H1 (cell line): ENCODE results near the gene COASY. TPM values are rescaled to one million over a fixed set of nuclear protein-coding genes. Genes with fewer than 3 reads are reported as not detected.

Source experiments
- CTCF ChIA-PET: fragments of 300-600 bp; sonication (Branson Sonifier 250); formaldehyde crosslinking; loops from one replicate; lab custom pipeline; 2021; ENCODE audit not compliant: partially characterized antibody; lab: Charles Lee
- POLR2A ChIA-PET: fragments of 300-600 bp; sonication (Branson Sonifier 250); formaldehyde crosslinking; loops from one replicate; lab custom pipeline; 2021; ENCODE audit warnings: inconsistent platforms; ENCODE audit not compliant: partially characterized antibody; lab: Charles Lee
- DNase-seq, 2 experiments: peaks; one replicate each; pipeline versions ENCODE4 v3.0.0 to v3.0.0-alpha.2; 2010 to 2022; ENCODE audit warnings: low spot score in 2 of 2, low read depth in 1 of 2, mixed read lengths in 1 of 2
- FAIRE-seq: peaks from 2 replicates; lab custom pipeline; 2011; peaks lifted over from hg19 to GRCh38; lab: Jason Lieb, UNC
- H2AFZ ChIP-seq: 2 replicates; pipeline ENCODE4 v1.8.1; 2012; ENCODE audit warnings: low read length, inconsistent platforms
- H2AK5ac ChIP-seq: 2 replicates; pipeline ENCODE4 v1.6.1; 2013; ENCODE audit warnings: low read depth, low read length
- H2BK120ac ChIP-seq: replicated peaks from 2 replicates; pipeline ENCODE3; 2013; ENCODE audit warnings: low read depth, low read length, inconsistent platforms
- H2BK12ac ChIP-seq: 2 replicates; pipeline ENCODE4 v1.6.1; 2013; ENCODE audit warnings: low read depth, low read length
- H2BK15ac ChIP-seq: 2 replicates; pipeline ENCODE4 v1.6.1; 2013; ENCODE audit warnings: low read length
- H2BK20ac ChIP-seq: 2 replicates; pipeline ENCODE4 v1.6.1; 2013; ENCODE audit warnings: low read length
- H2BK5ac ChIP-seq: 2 replicates; pipeline ENCODE4 v1.6.1; 2013; ENCODE audit warnings: low read depth, low read length
- H3K14ac ChIP-seq: 2 replicates; pipeline ENCODE4 v1.6.1; 2013; ENCODE audit warnings: inconsistent platforms; ENCODE audit not compliant: insufficient read length
- H3K18ac ChIP-seq: 2 replicates; pipeline ENCODE4 v1.6.1; 2013; ENCODE audit warnings: low read length; ENCODE audit errors: extremely low read depth
- H3K23ac ChIP-seq: 2 replicates; pipeline ENCODE4 v1.6.1; 2013; ENCODE audit warnings: inconsistent platforms; ENCODE audit not compliant: insufficient read length
- H3K23me2 ChIP-seq: 2 replicates; pipeline ENCODE4 v1.6.1; 2013; ENCODE audit warnings: low read depth, low read length
- H3K27ac ChIP-seq: 2 replicates; pipeline ENCODE4 v1.6.1; 2011; ENCODE audit warnings: low read depth, low read length, inconsistent platforms
- H3K27me3 ChIP-seq, 4 experiments: replicated peaks in 1 of 4; 1 replicate in 1 of 4; 2 replicates in 3 of 4; pipeline versions ENCODE4 v1.6.1 to v1.8.1; 2011 to 2013; ENCODE audit warnings: low read length in 3 of 4, mild to moderate bottlenecking in 3 of 4, inconsistent platforms in 2 of 4, mixed read lengths in 2 of 4, moderate library complexity in 1 of 4; ENCODE audit not compliant: control insufficient read depth in 3 of 4, insufficient read depth in 3 of 4; ENCODE audit errors: extremely low read depth in 1 of 4
- H3K36me3 ChIP-seq, 4 experiments: 2 replicates each; pipeline versions ENCODE4 v1.6.1 to v1.8.1; 2011 to 2013; ENCODE audit warnings: mild to moderate bottlenecking in 4 of 4, low read length in 3 of 4, moderate library complexity in 2 of 4, control low read depth in 1 of 4, inconsistent platforms in 1 of 4; ENCODE audit not compliant: insufficient read depth in 4 of 4, control insufficient read depth in 2 of 4
- H3K4ac ChIP-seq: replicated peaks from 2 replicates; pipeline ENCODE3; 2013; ENCODE audit warnings: low read length, low read depth, mixed read lengths, inconsistent platforms; ENCODE audit not compliant: insufficient read length
- H3K4me1 ChIP-seq, 4 experiments: replicated peaks in 1 of 4; 1 replicate in 1 of 4; 2 replicates in 3 of 4; pipeline versions ENCODE4 v1.6.1 to v1.8.1; 2011 to 2013; ENCODE audit warnings: low read length in 3 of 4, inconsistent platforms in 2 of 4, mixed read lengths in 1 of 4; ENCODE audit not compliant: insufficient read depth in 4 of 4, control insufficient read depth in 3 of 4
- H3K4me2 ChIP-seq, 2 experiments: 2 replicates each; pipeline versions ENCODE4 v1.6.1 to v1.8.1; 2011 to 2013; ENCODE audit warnings: low read depth in 2 of 2, low read length in 2 of 2, control low read depth in 1 of 2, inconsistent platforms in 1 of 2, mild to moderate bottlenecking in 1 of 2; ENCODE audit not compliant: insufficient read depth in 1 of 2
- H3K4me3 ChIP-seq, 4 experiments: fragments of 200-600, 300-600 bp in 1 of 4; sonication (generic), shearing (Covaris generic), sonication (Bioruptor Twin) in 1 of 4; 2 replicates each; pipeline versions ENCODE4 v1.5.1 to v1.8.1; 2011 to 2016; ENCODE audit warnings: low read length in 4 of 4, low read depth in 3 of 4, control low read depth in 2 of 4, inconsistent platforms in 2 of 4, mild to moderate bottlenecking in 2 of 4, mixed read lengths in 1 of 4, moderate library complexity in 1 of 4; ENCODE audit not compliant: insufficient read depth in 2 of 4; ENCODE audit errors: extremely low read depth in 1 of 4
- H3K56ac ChIP-seq: replicated peaks from 2 replicates; pipeline ENCODE3; 2013; ENCODE audit warnings: low read depth, mild to moderate bottlenecking, mixed read lengths, low read length, inconsistent platforms; ENCODE audit not compliant: insufficient read length
- H3K79me1 ChIP-seq: 2 replicates; pipeline ENCODE4 v1.6.1; 2013; ENCODE audit warnings: low read depth, low read length, control low read depth
- H3K79me2 ChIP-seq, 2 experiments: 2 replicates each; pipeline versions ENCODE4 v1.6.1 to v1.8.1; 2012 to 2013; ENCODE audit warnings: low read length in 2 of 2, mild to moderate bottlenecking in 2 of 2, inconsistent platforms in 1 of 2; ENCODE audit not compliant: insufficient read depth in 2 of 2, control insufficient read depth in 1 of 2
- H3K9ac ChIP-seq, 4 experiments: replicated peaks in 1 of 4; 1 replicate in 1 of 4; 2 replicates in 3 of 4; pipeline versions ENCODE4 v1.6.1 to v1.8.1; 2011 to 2013; ENCODE audit warnings: low read depth in 3 of 4, low read length in 3 of 4, control low read depth in 2 of 4, mild to moderate bottlenecking in 2 of 4, moderate library complexity in 2 of 4, inconsistent platforms in 1 of 4; ENCODE audit errors: extremely low read depth in 1 of 4
- H3K9me3 ChIP-seq, 2 experiments: 2 replicates each; pipeline versions ENCODE4 v1.6.1 to v1.8.1; 2012 to 2013; ENCODE audit warnings: mild to moderate bottlenecking in 2 of 2, moderate library complexity in 2 of 2, control low read depth in 1 of 2, inconsistent platforms in 1 of 2, low read depth in 1 of 2, low read length in 1 of 2, mixed read lengths in 1 of 2; ENCODE audit not compliant: insufficient read depth in 2 of 2
- H4K20me1 ChIP-seq, 2 experiments: replicated peaks in 1 of 2; 2 replicates each; pipeline versions ENCODE3 to v1.8.1; 2011 to 2013; ENCODE audit warnings: inconsistent platforms in 2 of 2, low read length in 2 of 2, mild to moderate bottlenecking in 1 of 2; ENCODE audit not compliant: insufficient read depth in 2 of 2, control insufficient read depth in 1 of 2
- H4K5ac ChIP-seq: 2 replicates; pipeline ENCODE4 v1.6.1; 2013; ENCODE audit warnings: low read length, low read depth, mixed read lengths, inconsistent platforms; ENCODE audit not compliant: insufficient read length
- H4K8ac ChIP-seq: 2 replicates; pipeline ENCODE4 v1.8.0; 2013; ENCODE audit warnings: mild to moderate bottlenecking, moderate library complexity, low read length, inconsistent platforms; ENCODE audit not compliant: insufficient read depth; ENCODE audit errors: extremely low read depth
- H4K91ac ChIP-seq: replicated peaks from 2 replicates; pipeline ENCODE3; 2013; ENCODE audit warnings: low read length, mixed read lengths, inconsistent platforms; ENCODE audit not compliant: insufficient read length
- CHD2 ChIP-seq: IDR thresholded peaks from 2 replicates; pipeline ENCODE4 v1.6.1; 2012; ENCODE audit warnings: low read length, improper control_type of control experiment
- HDAC6 ChIP-seq: IDR thresholded peaks from one replicate; pipeline ENCODE4 v1.7.1; 2012; ENCODE audit warnings: low read depth, mild to moderate bottlenecking, inconsistent platforms, low read length, moderate library complexity
- KDM5A ChIP-seq: fragments of 200-600 bp; IDR thresholded peaks from 2 replicates; pipeline ENCODE4 v1.7.1; 2012; ENCODE audit warnings: mild to moderate bottlenecking, low read length, inconsistent platforms, mixed read lengths
- NRF1 ChIP-seq: IDR thresholded peaks from 2 replicates; pipeline ENCODE4 v1.6.1; 2011; ENCODE audit warnings: mild to moderate bottlenecking, low read depth, low read length, improper control_type of control experiment
- RAD21 ChIP-seq, 2 experiments: IDR thresholded peaks in 1 of 2; conservative IDR thresholded peaks in 1 of 2; 2 replicates each; pipeline ENCODE4 v1.6.1; 2011; ENCODE audit warnings: low read depth in 2 of 2, low read length in 2 of 2, improper control_type of control experiment in 1 of 2, inconsistent platforms in 1 of 2, mild to moderate bottlenecking in 1 of 2, moderate library complexity in 1 of 2
- RFX5 ChIP-seq: IDR thresholded peaks from 2 replicates; pipeline ENCODE4 v1.6.1; 2011; ENCODE audit warnings: low read depth, low read length, improper control_type of control experiment, borderline replicate concordance
- RNF2 ChIP-seq: fragments of 200-900, 300-1000 bp; sonication (generic); IDR thresholded peaks from 2 replicates; pipeline ENCODE4 v1.7.1; 2016; ENCODE audit warnings: borderline replicate concordance, low read depth, mild to moderate bottlenecking, antibody characterized with exemption, low read length; ENCODE audit not compliant: poor library complexity, severe bottlenecking; ENCODE audit errors: missing control alignments
- WGBS, 2 experiments: shearing (Covaris generic) in 1 of 2; methylation state at CpG; one replicate each; pipeline versions ENCODE4 v1.1.6 to v1.1.7; 2013 to 2015; ENCODE audit warnings: low lambda C conversion rate in 2 of 2, mixed read lengths in 2 of 2, inconsistent platforms in 1 of 2, low coverage in 1 of 2, missing lambda C conversion rate in 1 of 2; ENCODE audit not compliant: insufficient replicate concordance in 2 of 2, insufficient coverage in 1 of 2, insufficient read length in 1 of 2; ENCODE audit errors: extremely low coverage in 1 of 2, missing lambda C conversion rate in 1 of 2; 5-methylcytosine and 5-hydroxymethylcytosine counted together
- polyA plus RNA-seq, 7 experiments: library from polyadenylated mRNA; depleted of rRNA in 3 of 7; stranded (reverse) in 5 of 7; unstranded in 2 of 7; fragments of >200 nt in 5 of 7; fragments of 200-250 nt in 2 of 7; gene quantifications; 1 replicate in 5 of 7; 2 replicates in 1 of 7; 4 replicates in 1 of 7; pipeline versions ENCODE4 v1.2.1 to v1.2.3, GENCODE V29; 2011 to 2013; ENCODE audit warnings: missing spikeins in 2 of 7, mixed read lengths in 2 of 7
- total RNA-seq: library from RNA; stranded (reverse); fragmentation: NEBNext Ultra II Directional; extraction: Animal tissue kit (Norgen Biotek cat#: 25700); gene quantifications from 2 replicates; pipeline ENCODE4 v1.2.1, GENCODE V29; 2021
- TF ChIP-seq, protein P1 (sequence below): IDR thresholded peaks from 2 replicates; pipeline ENCODE4 v1.6.1; 2011; ENCODE audit warnings: low read length, improper control_type of control experiment
- TF ChIP-seq, protein P2 (sequence below): IDR thresholded peaks from 2 replicates; pipeline ENCODE4 v1.6.1; 2011; ENCODE audit warnings: low read depth, mild to moderate bottlenecking, low read length; ENCODE audit not compliant: insufficient read depth

The COASY gene
- total and polyA plus RNA-seq, 2 of the 8 experiments (the other 6 are each of a cell fraction or from before 2014, with no cell fraction given), result 64.5 to 100 TPM

DNA sequence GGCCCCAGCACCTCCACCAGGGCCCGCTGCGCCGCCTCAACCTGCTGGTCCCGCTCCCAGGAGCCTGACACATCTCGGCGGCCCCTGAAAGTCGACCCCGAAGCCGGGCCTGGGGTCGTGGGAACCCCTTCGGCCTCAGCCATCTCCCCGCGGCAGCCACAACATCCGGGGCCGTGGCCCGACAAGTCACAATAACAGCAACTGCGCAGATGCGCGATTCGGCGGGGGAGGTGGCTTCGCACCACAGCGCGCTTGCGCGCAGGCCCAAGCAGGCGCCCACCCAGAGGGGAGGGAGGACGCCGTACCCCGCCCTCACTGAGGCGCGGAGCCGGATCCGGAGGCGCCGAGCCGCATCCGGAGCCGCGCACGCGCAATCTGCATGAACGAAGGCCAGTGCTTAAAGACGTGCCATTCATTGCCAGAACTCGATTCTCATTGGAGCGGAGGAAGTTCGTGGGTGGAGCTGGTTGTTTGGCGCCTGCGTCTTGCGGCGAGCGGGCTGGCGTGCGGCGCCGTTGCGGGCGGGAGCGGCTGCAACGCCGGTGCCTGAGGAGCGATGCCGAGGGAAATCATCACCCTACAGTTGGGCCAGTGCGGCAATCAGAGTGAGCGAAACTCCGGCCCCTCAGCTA lies 47.4 kb downstream of the COASY start, which contains the start of the genes RETREG3 and TUBG1:
Gene RETREG3, minus strand, starts transcription at position 193 of the 632 bp plus-strand sequence. Its CDS starts 50 bp downstream, at position 143.
Gene TUBG1, plus strand, starts transcription at position 502 of the 632 bp plus-strand sequence. Its CDS starts 55 bp downstream, at position 557.
- Histone ChIP-seq H3K23me2 (peaks cover 3% of the 10 kb centered on the region), H3K4ac (peak within 1 kb of the TSS; percentile 69), H4K5ac (peak within 1 kb of the TSS; percentile 59), H2BK12ac (0 out of 2 replicates have a peak within 1 kb of the TSS, but pooled peaks have one; percentile 63), H2BK120ac (no peak within 1 kb of the TSS), H4K20me1 (peaks cover 0 to 3% of the 10 kb centered on the region in 2 experiments), H3K79me2 (peaks cover 7 to 45% of the 10 kb centered on the region in 2 experiments), H2BK5ac (peak within 1 kb of the TSS; percentile 82), H3K4me1 (peaks cover 0 to 4% (median 2%) of the 10 kb centered on the region in 4 experiments; a peak in 6 of 7 replicates), H2AFZ (peak within 1 kb of the TSS; percentile 26; the same call in 1 of the 2 replicates), H3K4me3 (peak within 1 kb of the TSS; percentile 73 to 98 (median 91)), H2BK20ac (no peak within 1 kb of the TSS), H2BK15ac (no peak within 1 kb of the TSS), H3K4me2 (peak within 1 kb of the TSS; percentile 73 to 94), H2AK5ac (no peak within 1 kb of the TSS), H3K56ac (peak within 1 kb of the TSS; percentile 79), H3K36me3 (peaks cover 19 to 27% (median 24%) of the 10 kb centered on the region in 4 experiments; a peak in 7 of 8 replicates), H3K27ac (peak within 1 kb of the TSS; percentile 46; the same call in 1 of the 2 replicates), H3K9ac (peak within 1 kb of the TSS; percentile 72 to 88 (median 77)), H3K27me3 (no peaks in the 10 kb centered on the region), H3K18ac (peak within 1 kb of the TSS; percentile 94), H3K79me1 (peaks cover 9% of the 10 kb centered on the region), H4K91ac (peak within 1 kb of the TSS; percentile 54), H3K9me3 (no peaks in the 10 kb centered on the region), H3K14ac (no peak within 1 kb of the TSS), H4K8ac (peak within 1 kb of the TSS; percentile 90), H3K23ac (no peak within 1 kb of the TSS)
- 1% methylated on average over 61 of the region's 66 CpGs; no CpG with 5 or more reads in 1 of the 2 experiments for WGBS, 2 experiments
- DNase-seq (peak; percentile 97 to 98), FAIRE-seq (peak; percentile 66)
- CTCF ChIA-PET, result interaction anchor here (0.6 to 3.1 kb wide), 11 partner anchors 9 to 376 kb away, joined by 3 to 11 read pairs (median 6); partner anchors contain the start of gene PSMC3IP
- POLR2A ChIA-PET, result interaction anchor here (0.6 to 3.6 kb wide), 15 partner anchors 9 to 151 kb away, joined by 3 to 12 read pairs (median 4); partner anchors contain the start of genes MLX, PLEKHH3 and PSMC3IP
- TF ChIP-seq CHD2 (no peak), KDM5A (no peak), RAD21 (IDR thresholded peaks at IDR 0.05 in 1 of 2, conservative IDR thresholded peaks at IDR 0.05 in 1 of 2; ENCODE audit: low read depth in 2 of 2, low read length in 2 of 2) (peak in 1 of 2 experiments; percentile 31; a peak in 2 of 4 replicates), RNF2 (no peak), RFX5 (no peak), HDAC6 (no peak), NRF1 (peak; percentile 70)
- TF ChIP-seq, protein P1, sequence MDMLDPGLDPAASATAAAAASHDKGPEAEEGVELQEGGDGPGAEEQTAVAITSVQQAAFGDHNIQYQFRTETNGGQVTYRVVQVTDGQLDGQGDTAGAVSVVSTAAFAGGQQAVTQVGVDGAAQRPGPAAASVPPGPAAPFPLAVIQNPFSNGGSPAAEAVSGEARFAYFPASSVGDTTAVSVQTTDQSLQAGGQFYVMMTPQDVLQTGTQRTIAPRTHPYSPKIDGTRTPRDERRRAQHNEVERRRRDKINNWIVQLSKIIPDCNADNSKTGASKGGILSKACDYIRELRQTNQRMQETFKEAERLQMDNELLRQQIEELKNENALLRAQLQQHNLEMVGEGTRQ, result no peak
- TF ChIP-seq, protein P2, sequence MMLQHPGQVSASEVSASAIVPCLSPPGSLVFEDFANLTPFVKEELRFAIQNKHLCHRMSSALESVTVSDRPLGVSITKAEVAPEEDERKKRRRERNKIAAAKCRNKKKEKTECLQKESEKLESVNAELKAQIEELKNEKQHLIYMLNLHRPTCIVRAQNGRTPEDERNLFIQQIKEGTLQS, result no peak
